ENCODE measurements around the gene NEBL.

NEBL gene

DNA sequence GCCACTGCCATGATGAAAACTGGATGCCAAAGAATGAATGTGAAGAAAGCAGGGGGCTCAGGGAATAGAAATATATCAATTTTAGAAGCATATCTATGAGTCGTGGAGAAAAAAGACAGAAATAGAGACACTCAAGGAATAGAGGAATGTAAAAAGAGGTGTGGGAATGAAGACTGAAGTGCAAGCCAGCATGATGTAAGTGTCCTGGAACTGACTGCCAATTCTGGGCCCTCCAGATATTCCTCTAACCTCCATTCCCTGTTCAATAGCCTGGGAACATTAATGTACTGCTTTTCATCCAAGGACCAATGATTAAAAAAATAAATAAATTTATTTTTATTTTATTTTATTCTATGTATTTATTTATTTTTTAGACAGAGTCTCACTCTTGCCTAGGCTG lies 40.6 kb downstream of the NEBL start:
- DNase-seq, result no peak

DNA sequence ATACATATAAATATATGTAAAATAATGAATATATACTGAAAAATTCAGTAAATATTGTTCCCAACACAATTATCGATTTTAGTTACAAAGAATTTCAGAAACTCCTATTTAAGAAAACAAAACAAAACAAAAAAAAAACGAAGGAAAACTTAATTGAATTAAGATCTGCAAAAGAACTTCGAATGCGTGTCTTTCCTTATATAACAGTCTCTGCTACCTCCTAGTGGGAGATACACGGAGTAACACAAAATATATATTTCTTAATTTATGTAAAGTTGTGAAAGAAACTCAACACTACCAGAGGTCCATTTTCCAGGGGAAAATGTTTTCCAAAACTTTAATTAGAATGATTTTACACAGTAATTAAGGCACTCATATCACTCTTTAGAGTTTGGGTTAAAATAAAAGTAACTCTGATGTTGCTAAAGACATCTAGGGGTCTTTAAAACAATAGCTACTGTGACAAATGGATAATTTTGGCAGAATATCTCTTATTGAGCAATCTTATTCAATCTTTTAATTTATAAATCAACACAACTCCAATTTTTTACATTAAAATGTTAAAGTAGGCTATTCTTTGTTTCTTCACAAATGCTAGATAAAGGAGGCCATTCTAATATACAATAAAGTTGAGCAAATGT lies 41.6 kb downstream of the NEBL start:
- DNase-seq, result no peak

DNA sequence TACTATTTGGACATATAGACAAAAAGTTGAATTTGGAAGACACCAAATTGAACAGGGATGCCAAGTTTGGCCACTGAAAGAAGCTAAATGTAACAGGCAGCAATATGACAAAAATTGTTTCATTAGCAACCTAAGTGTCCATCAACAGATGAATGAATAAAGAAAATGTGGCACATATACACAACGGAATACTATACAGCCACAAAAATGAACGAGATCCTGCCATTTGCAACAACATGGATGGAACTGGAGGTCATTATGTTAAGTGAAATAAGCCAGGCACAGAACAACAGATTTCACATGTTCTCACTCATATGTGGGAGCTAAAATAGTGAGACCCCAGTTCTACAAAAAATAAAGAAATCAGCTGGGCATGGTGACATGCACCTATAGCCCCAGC lies 43.8 kb downstream of the NEBL start:
- DNase-seq, result no peak

DNA sequence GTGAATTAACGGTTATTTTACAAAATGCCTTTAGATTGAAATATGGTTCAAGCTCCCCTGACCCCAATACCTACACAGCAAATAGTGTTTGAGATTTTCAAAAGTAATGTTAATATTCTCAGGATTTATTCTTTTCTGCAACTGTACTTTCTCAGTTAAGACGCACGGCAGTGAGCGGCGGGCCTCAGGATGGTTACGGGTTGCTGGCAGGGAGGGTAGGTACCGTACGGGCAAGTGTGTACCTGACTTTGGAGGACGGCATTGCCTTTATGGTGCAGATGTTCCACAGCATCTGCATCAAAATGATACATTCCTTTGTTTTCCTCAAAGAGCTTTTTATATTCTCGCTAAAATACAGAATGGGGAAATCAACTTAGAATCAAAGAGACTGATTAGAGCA lies 44.8 kb downstream of the NEBL start:
- no peak for DNase-seq

DNA sequence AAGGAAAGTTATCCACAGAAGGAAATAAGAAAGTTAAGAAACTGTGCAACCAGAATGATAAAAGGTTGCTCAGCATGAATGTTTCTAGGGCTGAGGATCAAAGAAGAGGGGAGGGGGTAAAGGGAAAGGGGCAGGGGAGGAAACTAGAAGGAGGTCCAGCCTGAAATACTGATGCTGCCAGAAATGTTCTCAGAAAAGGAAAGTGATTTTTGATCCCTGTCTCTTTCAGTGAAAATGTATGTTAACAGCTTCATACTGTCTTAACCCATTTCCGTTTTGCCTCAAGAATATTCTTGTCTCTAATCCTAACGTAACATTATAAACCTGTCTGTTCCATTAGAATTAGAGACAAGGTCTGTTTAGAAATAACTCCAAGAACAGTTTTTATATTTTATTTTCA lies 49.6 kb downstream of the NEBL start:
- DNase-seq, result no peak

DNA sequence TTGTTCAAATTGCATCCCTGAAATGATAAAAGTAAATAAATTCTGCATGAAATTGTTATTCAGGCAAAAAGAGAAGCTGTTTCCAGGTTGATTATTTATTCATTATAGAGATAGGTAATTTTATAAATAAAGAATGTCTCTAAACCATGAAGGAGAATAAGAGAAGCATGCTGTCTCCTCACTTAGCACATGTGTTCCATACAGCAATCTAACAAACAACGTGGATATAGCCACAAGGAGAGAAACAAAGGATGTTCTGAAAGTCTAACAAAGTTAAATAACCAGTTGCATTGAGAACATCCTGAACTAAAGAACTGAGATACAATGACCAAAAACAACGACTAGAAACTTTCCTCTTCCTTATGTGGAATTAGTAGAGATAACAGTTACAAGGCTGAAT lies 50.8 kb downstream of the NEBL start:
- no peak for DNase-seq

DNA sequence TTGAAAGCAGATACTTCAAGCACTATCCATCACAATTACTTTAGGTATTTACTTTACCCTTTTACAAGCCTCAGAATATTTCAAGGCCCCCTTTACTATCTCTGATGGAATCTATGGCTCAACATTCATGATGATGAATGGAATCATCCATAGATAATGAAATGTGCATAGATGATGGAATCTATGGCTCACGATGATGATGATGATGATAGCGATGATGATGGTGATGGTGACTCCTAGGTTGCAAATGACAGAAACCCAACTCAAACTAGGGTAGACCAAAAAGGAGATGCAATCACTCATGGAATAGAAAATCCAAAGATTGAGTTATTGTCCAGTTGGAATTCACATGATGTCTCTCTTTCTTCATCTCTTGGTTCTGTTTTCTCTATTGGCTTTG lies 55.7 kb downstream of the NEBL start:
- DNase-seq, result no peak

DNA sequence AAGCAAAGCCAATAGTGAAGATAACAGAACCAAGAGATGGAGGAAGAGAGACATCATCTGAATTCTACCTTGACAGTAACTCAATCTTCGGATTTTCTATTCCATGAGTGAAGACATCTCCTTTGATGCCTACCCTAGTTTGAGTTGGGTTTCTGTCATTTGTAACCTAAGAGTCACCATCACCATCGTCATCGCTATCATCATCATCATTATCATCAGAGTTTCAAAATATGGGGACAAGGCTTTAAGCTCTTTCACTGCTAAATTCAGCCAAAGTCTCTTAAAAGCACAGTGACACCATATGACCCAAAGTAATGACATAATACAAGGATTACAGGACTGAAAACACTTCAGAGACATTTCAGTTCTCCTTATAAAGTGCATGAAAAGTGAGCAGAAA lies 57.2 kb downstream of the NEBL start:
- DNase-seq, result no peak

DNA sequence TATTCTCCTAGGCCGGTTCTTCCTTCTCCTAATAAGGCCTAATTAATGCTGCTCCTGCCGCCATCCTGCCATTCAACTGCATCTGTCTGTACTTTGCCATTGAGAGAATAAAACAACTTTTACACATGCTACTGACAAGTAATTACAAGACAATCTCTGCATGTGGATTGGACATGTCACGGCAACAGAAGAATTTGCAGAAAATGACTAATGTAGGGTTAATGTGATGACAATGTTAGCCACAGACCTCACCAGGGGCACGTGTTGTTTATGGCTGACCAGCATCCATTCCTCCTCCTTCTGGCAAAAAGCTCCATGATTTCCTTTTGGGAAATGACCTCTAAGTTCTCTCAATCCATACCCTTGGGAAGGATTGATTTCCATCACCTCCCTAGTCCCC lies 58.0 kb downstream of the NEBL start:
- DNase-seq, result no peak

DNA sequence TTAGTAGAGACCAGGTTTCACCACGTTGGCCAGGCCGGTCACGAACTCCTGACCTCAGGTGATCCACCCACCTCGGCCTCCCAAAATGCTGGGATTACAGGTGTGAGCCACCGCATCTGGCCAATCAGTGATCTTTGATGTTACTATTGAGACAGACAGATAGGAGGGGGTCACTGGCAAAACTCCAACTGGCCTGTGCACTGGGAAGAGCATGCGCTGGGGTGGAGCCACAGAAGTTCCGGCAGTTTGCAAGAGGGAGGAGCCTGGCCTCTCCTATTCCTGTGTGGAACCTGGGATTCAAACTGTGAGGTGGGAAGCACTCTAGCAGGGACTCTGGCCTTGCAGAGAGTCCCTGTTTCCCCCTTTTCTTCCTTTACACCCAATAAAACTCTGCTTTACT lies 60.7 kb downstream of the NEBL start:
- no peak for DNase-seq

DNA sequence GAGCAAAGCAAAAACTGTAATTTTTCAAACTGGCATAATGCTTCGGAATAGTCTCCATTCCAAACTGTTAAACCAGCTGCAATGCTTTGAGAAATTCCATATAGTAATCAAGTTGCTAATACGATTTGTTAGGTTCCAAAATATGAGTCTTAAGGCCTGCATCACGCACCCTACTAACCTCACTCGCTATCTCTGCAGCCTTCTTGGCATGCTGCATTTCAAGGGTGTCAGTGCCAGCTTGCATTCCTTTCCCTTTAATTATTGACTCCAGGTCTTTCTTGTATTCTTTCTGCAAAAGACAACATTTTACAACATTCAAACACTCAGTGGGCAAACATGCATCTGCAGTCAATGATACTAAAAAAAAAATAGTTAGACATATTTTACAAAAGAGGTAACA lies 61.8 kb downstream of the NEBL start:
- no peak for DNase-seq

DNA sequence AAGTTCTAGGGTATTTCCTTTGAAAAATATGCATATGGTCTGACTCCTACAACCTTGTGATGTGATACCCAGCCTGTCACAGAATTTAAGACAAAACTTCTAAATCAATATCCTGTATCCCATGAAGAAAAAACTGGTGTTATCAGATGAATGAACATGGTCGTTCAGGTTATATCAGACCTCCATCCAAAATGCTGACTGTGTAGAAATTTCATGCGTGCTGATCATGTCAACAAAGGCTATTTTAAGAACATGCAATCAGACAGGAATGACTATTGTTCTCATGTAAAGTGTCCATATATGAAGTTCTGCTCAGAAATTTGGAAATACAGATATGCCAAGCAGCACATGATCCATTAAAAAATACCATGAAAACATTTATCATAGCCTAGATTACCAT lies 62.3 kb downstream of the NEBL start:
- DNase-seq, result no peak

DNA sequence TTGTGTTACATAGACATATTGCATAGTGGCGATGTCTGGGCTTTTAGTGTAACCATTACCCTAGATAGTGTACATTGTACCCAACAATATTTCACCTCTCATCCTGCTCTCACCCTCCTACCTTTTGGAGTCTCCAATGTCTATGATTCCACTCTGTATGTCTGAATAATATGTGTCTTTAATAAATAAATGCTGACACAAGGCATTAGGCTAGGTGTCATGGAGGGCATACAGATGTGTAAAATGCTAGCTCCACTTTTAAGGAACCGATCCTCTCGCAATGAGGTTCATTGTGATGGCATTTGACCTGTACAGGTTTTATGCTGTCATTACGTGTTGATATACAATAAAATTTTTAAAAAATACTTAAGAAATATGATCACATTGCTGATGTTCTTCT lies 74.3 kb downstream of the NEBL start:
- no peak for DNase-seq

DNA sequence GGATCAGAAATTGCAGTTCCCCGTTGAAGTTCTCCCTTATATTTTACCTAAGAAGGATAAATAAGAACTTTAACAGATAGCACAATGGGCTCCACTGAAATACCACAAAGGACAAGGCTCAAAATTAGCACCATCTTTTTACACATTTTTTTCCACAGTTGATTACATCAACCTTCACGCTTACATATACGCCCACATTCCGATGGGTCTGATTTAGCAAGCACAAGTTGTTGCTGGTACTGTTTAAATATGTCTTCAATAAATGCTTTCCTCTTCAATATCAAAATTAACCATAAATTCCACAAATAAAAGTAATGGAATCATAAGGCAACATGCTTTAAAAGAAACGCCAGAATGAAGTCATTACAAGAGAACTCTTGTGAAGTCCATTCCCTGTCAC lies 79.5 kb downstream of the NEBL start:
- no peak for DNase-seq

DNA sequence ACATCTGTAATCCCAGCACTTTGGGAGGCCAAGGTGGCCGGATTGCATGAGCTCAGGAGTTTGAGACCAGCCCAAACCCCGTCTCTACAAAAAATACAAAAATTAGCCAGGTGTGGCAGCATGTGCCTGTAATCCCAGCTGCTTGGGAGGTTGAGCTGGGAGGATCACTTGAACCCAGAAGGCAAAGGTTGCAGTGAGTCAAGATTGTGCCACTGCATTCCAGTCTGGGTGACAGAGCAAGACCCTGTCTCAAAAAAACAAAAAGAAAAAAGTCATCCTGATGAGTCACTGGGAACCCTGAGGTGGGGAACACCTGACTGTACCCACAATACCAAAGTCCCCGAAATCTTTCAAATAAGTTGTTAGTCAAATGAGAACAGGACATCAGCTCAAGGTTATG lies 80.0 kb downstream of the NEBL start:
- no peak for DNase-seq

DNA sequence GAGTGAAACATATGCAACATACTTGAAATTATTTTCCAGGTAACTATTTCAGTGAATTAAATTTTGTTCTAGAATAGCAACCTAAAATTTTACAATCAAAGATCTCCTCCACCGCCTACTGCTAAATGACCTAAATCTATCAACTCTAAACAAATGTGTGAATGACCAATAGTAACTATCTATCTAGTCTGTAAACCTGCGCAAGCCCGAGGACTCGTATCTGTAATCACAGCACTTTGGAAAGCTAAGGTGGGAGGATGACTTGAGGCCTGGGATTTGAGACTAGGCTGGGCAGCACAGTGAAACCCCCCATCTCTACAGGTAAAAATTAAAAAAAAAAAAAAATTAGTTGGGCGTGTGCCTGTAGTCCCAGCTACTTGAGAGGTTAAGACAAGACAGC lies 83.0 kb downstream of the NEBL start:
- no peak for DNase-seq

DNA sequence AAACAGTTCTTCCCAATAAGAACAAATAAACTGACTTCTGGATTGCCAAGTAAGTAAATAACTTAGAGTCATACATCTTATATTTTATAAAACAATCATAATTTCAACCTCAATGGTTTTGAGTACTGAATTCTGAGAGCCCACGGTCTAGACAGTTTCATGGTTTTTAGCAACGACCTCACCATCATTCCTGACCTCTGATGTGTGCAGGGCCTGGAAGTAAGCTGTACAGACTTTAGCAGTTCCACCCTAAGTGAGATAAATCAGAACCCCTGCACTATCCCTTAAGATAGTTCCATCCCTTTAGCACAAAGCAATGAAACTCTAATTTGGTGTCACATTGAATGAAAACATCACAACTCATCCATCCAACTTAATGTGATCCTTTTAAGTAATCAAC lies 86.0 kb downstream of the NEBL start:
- no peak for DNase-seq

DNA sequence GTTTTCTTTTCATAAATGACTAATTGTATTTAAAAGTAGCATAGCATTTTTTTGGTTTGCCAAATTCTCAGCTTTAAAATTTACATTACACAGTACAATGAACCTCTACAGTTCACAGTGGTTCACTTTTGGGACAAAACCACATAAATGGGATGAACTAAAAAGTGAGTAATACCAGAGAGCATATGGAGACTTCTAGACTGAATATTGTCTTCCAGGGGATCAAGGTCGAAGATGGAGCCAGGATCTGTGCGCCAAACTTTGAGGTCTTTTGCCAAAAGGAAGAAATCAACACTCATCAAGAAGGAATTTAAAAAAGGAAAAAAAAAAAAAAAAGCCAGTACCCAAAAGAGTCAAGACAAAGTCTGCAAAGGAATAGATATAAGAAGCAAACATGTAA lies 87.5 kb downstream of the NEBL start:
- no peak for DNase-seq

DNA sequence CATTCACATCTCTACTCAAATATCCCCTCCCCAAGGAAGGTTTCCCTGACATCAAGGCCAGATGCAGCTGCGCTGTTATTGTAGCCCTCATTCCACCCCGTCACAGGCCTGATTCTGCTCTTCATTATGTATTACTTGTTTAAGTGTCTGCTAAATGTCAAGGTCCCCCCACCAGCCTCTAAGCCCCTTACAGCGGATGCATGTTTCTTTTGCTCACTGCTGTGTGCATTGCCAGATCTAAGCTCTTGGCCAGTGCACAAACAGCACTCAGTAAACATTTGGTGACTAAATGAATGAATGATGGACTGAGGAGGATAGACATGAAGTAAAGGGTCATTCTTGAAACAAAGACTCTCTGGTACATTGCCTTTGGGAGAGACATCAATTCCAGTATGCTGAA lies 90.6 kb downstream of the NEBL start:
- DNase-seq, result no peak

DNA sequence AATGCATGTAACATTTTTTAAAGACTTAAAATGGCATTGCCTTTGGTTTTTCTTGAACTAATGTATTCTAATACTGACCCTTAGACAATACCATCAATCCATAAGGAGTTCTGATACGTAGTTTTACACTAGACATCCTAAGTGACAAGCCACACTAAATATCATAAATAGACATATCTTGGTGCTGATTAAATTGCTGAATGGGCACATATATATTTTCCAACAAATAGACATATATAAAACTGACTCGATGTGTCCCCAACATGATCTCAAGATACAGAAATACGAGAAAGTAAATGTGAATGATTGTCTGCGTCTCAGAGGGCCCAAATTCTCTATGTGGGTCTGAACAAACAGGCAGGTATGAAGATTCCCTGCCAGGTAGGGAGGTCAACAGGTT lies 99.8 kb downstream of the NEBL start:
- DNase-seq, result no peak

DNA sequence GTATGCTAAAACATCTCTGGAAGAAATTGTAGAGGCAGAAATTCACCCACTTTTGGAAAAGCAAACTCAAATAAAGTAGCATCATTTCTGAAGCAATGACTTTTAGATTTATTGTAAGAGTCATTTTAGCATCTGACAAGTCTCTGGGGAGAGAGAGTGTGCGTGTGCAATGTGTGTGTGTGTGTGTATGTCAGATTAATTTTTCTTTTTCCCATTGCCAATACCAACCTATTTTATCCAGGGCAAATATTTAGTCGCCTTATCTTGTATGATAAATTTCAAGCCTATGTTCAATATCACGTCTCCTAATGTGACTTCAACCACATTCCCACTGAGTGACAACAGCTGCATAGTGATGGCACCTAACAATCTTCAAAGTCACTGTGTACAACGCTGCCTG lies 101.7 kb downstream of the NEBL start:
- DNase-seq, result no peak

DNA sequence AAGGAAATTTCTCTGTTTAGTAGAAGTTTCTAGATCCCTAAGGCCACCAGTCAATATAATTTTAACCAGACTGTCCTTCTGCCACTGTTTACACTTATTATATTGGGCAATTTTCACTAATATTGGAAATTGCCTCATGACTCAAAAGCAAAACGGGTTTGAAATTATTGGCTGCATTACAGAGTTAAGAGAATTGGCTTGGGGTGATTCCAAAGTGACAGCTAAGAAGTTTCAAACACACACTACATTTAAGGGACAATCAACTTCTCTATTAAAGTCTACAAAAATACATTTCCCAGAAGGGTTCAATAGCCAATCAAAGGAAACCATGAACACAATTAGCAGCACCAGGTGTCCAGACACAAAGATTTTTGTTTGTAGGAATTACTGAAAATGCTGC lies 111.9 kb downstream of the NEBL start:
- no peak for DNase-seq

DNA sequence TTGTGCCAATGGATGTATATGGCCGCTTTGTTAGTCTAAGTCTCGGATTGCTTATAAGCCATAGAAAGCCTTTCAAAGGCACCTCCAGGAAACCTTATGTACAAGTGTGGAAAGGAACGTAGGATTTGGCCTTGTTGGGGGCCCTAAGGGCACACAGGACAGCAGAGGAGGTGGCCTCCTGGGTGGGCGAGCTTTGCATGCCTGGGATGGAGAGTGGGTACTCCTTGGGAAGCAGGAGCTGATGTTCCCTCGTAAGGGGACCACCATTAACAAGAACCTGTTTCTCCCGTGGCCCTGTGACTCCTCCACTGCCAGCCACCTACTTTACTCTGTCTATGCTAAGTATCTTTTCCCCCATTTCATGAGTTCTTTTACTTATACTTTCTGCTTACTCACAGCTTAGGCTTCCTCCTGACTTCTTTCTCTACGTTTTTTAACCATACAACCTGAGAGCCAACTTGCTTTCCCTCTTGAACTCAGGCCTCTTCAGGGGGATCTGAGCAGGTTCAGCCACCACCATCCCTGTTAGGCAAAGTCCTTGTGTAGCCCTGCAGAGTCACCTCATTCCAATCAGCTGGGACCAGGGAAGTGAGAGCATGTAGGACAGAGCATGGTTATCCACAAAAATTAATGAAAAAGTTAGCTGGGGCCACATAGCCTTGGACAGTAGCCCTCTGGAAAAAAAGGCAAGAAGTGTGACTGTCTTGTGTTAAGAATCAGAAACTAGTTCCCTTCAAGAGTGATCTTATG lies 118.9 kb downstream of the NEBL start:
- no peak for DNase-seq

DNA sequence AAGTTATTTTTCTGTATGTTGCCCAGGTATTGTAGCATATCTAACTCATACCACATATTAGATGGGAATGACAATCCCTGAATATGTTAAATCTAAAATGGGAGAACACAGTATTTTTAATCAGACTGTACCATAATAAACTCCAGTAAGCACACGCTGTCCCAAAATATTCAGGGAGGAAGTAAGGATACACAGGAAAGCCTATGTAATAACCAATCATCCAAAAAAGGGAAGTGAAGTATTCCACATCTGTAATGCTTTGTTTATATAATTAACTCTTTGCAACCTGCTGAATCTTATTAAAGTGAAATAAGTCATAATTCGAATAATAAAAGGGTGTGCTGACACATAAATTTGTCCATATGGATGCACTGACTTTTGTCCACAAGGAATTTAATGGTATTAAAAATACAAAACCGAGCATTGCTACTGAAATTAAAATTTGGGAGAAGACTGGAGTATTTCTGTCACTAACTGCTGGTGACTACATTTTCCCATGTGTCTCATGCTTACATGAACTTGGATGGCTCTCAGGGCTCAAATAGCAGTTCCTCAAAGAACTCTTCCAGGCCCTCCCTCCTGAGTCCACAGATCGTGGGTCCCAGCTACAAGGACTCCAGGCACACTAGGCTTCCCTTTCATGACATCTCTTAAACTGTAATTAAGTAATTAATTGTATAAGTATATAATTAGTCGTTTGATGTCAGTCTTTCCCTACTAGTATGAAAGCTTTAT lies 120.6 kb downstream of the NEBL start:
- no peak for DNase-seq

DNA sequence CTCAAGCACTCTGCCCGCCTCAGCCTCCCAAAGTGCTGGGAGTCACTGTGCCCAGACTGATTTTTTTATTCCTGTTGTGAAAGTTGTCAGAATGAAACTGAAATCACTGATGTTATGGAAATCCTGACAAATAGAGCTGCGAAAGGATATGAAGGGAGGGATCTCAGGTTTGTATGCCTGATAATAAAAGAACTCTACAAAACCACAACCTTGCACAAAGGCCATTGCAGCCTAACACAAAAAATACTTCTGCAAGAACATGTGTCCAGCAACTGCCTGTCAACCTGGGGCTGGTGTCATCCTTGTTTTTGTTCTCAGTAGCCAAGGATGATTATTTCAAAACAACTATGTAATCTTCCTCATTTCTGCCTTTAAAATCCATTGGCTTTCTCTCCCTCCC lies 126.1 kb downstream of the NEBL start:
- no peak for DNase-seq
